ENCODE measurements around the gene MICAL1. TPM values are rescaled to one million over a fixed set of nuclear protein-coding genes. Genes with fewer than 3 reads are reported as not detected.

Gene MICAL1
- polyA plus RNA-seq, 6 donors from 2014 or later: 8.4 to 26.7 (median 16.1) TPM

DNA sequence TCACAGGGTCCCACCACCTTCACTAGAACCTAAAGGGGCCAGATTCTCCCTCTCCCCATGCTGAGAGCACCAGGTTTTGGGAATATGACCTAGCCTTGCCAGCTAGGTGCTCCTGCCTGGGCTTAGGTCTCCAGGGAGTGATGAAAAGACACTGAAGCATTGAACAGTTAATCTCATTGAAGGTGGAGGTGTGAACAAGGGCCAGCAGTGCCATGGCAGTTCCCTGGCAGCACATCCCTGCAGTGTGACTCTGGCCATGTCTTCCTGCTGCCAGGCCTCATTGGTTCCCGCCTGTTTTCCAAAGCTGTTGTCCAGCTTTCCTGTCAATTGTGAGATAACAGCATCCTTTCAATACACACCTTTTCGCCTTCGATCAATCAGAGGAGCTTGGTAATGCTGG lies 26.1 kb downstream of the MICAL1 start:
- H3K36me3 Mint-ChIP-seq: no peaks in the 10 kb centered on the region
- no peaks in the 10 kb centered on the region for H3K27me3 Mint-ChIP-seq
- H3K4me3 Mint-ChIP-seq: no peak overlapping the region
- ATAC-seq (ENCODE audit: low read depth in 2 of 2): no peak
- peaks cover 3 to 9% (median 4%) of the 10 kb centered on the region in 3 donors for H3K4me1 Mint-ChIP-seq
- H3K9me3 Mint-ChIP-seq: no peaks in the 10 kb centered on the region
- DNase-seq: no peak
- no peak overlapping the region for H3K27ac Mint-ChIP-seq

GRCh38 chr6:109428889-109429477 lies 26.6 kb downstream of the MICAL1 start:
- DNase-seq (no peak), ATAC-seq (ENCODE audit: low read depth in 2 of 2) (no peak)
- Mint-ChIP-seq H3K9me3 (no peaks in the 10 kb centered on the region), H3K27ac (no peak overlapping the region), H3K4me1 (peaks cover 4 to 11% (median 5%) of the 10 kb centered on the region in 3 donors), H3K4me3 (no peak overlapping the region), H3K36me3 (no peaks in the 10 kb centered on the region), H3K27me3 (no peaks in the 10 kb centered on the region)

GRCh38 chr6:109424946-109425345 lies 30.6 kb downstream of the MICAL1 start:
- no peak overlapping the region for H3K27ac Mint-ChIP-seq
- H3K36me3 Mint-ChIP-seq: no peaks in the 10 kb centered on the region
- H3K9me3 Mint-ChIP-seq: no peaks in the 10 kb centered on the region

DNA sequence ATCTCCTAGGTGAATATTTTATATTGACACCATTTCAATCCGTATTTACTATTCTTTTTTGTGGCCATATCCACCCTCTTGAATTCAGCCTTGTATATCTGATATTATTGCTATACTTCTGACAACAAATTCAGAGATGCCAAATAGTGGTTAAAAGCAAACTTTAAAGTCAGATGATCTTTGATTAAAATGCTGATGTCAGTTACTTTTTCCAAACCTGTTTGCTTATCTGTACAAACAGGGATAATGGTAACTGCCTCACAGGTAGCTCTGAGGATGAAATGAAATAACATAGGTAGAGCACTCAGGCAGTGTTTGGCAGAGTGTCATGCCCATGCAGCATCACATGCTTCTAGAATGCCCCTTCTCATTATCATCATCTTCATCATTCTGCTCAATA lies 34.4 kb downstream of the MICAL1 start:
- Mint-ChIP-seq H3K36me3 (no peaks in the 10 kb centered on the region), H3K27ac (no peak overlapping the region), H3K4me3 (no peak overlapping the region), H3K27me3 (no peaks in the 10 kb centered on the region), H3K9me3 (no peaks in the 10 kb centered on the region), H3K4me1 (peaks cover 14 to 22% (median 14%) of the 10 kb centered on the region in 3 donors)
- DNase-seq (no peak), ATAC-seq (ENCODE audit: low read depth in 2 of 2) (no peak)

More at GRCh38 chr6:109424946-109425345, 30.6 kb downstream of the MICAL1 start:
- no peak for DNase-seq
- H3K4me1 Mint-ChIP-seq: peaks cover 14 to 22% (median 14%) of the 10 kb centered on the region in 3 donors
- ATAC-seq (ENCODE audit: low read depth in 2 of 2): no peak
- H3K27me3 Mint-ChIP-seq: no peaks in the 10 kb centered on the region
- no peak overlapping the region for H3K4me3 Mint-ChIP-seq

DNA sequence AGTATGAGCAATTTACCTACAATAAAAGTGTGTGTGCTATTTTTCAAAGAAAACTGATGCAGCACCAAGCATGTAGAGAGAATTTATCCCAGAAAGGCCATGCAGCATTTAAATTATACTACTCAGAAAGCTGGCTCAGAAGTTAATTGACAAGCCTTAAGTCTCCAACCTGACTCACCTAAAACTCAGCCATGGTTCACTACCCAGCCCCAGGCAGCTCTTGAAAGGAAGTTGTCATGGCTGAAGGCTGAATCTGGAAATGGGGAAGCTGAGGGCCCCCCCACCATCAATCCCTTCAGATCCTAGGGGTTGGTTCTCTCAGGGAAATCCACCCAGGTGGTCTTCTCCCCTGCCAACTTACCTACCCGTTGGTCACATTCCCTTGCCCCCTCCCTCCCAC lies 34.8 kb downstream of the MICAL1 start:
- no peak overlapping the region for H3K4me3 Mint-ChIP-seq
- peak overlapping the region in 1 of 6 donors; percentile 33 for H3K27ac Mint-ChIP-seq
- H3K9me3 Mint-ChIP-seq: no peaks in the 10 kb centered on the region
- no peaks in the 10 kb centered on the region for H3K27me3 Mint-ChIP-seq
- H3K36me3 Mint-ChIP-seq: no peaks in the 10 kb centered on the region
- peak; percentile 42 to 71 for ATAC-seq (ENCODE audit: low read depth in 2 of 2)
- H3K4me1 Mint-ChIP-seq: peaks cover 14 to 22% (median 14%) of the 10 kb centered on the region in 3 donors
- DNase-seq: no peak

DNA sequence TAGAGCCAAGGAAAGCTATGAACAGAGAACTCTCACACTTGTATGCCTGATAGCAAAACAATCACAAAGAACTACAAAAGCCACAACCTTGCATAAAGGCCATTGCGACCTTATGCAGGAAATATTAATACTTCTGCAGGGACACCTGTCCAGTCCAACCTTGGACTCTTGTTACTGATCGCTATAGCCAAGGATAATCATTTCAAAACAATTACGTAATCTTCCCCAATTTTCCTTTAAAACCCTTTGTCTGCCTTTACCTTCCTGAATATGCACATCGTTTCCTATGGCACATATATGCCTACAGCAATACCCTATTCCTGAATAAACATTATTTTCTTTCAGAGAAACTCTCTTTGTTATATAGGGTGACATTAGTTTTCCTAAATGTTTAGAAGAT lies 37.9 kb downstream of the MICAL1 start:
- Mint-ChIP-seq H3K27ac (no peak overlapping the region), H3K27me3 (no peaks in the 10 kb centered on the region), H3K4me1 (peaks cover 8 to 12% (median 10%) of the 10 kb centered on the region in 3 donors), H3K36me3 (peaks cover 0 to 3% of the 10 kb centered on the region in 2 donors), H3K9me3 (peaks cover 0 to 3% (median 0%) of the 10 kb centered on the region in 7 donors), H3K4me3 (no peak overlapping the region)
- ATAC-seq (ENCODE audit: low read depth in 2 of 2) (no peak), DNase-seq (no peak)

- DNase-seq (no peak), ATAC-seq (ENCODE audit: low read depth in 2 of 2) (no peak)
- H3K4me1 Mint-ChIP-seq: no peaks in the 10 kb centered on the region
- no peaks in the 10 kb centered on the region for H3K27me3 Mint-ChIP-seq
- H3K27ac Mint-ChIP-seq: no peak overlapping the region
- peaks cover 0 to 13% of the 10 kb centered on the region in 2 donors for H3K36me3 Mint-ChIP-seq
- H3K9me3 Mint-ChIP-seq: peaks cover 0 to 5% (median 2%) of the 10 kb centered on the region in 7 donors
- no peak overlapping the region for H3K4me3 Mint-ChIP-seq
Measured at GRCh38 chr6:109411034-109411433, 44.5 kb downstream of the MICAL1 start.

GRCh38 chr6:109406196-109406595 lies 49.4 kb downstream of the MICAL1 start:
- ATAC-seq (ENCODE audit: low read depth in 2 of 2) (no peak), DNase-seq (no peak)
- Mint-ChIP-seq H3K36me3 (peaks cover 0 to 10% of the 10 kb centered on the region in 2 donors), H3K4me1 (no peaks in the 10 kb centered on the region), H3K4me3 (no peak overlapping the region), H3K27me3 (no peaks in the 10 kb centered on the region), H3K9me3 (peaks cover 0 to 5% (median 1%) of the 10 kb centered on the region in 7 donors), H3K27ac (no peak overlapping the region)

GRCh38 chr6:109397020-109397419 lies 58.6 kb downstream of the MICAL1 start:
- H3K4me3 Mint-ChIP-seq: no peak overlapping the region
- H3K36me3 Mint-ChIP-seq: no peaks in the 10 kb centered on the region
- no peak overlapping the region for H3K27ac Mint-ChIP-seq
- no peaks in the 10 kb centered on the region for H3K9me3 Mint-ChIP-seq
- H3K4me1 Mint-ChIP-seq: peaks cover 0 to 6% (median 0%) of the 10 kb centered on the region in 3 donors
- DNase-seq (no peak), ATAC-seq (ENCODE audit: low read depth in 2 of 2) (no peak)
- no peaks in the 10 kb centered on the region for H3K27me3 Mint-ChIP-seq

DNA sequence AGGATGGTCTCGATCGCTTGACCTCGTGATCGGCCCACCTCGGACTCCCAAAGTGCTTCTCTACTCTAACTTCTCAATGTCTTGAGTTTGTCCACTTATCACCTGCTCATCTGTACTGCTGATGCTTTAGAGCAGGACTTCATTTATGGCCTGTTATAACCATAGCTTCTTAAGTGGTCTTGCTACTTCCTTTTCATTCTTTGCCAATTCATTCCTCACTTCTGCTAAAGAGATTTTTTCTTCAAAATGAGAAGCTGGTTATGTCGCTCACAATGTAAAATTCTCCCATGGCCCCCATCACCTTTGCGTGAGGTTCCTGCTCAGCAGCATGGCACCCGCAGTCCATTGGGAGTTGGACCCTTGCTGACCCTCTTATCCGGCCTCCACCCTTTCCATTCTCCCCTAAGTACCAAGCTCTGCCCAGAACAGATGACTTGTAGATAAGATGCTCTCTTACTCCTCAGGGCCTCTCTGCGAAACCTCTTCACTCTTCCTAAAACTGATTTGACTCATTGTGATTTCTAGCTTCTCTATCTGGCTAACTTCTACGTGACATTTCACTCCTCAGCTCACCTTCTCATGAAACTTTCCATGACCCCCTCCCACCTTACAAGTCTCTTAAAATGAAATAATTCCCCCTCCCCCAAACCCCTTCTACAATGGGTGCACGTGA lies 59.4 kb downstream of the MICAL1 start:
- Mint-ChIP-seq H3K4me1 (peaks cover 0 to 6% (median 3%) of the 10 kb centered on the region in 3 donors), H3K9me3 (no peaks in the 10 kb centered on the region), H3K4me3 (no peak overlapping the region), H3K27ac (peak overlapping the region in 2 of 6 donors; percentile 13 to 27), H3K36me3 (no peaks in the 10 kb centered on the region), H3K27me3 (no peaks in the 10 kb centered on the region)
- ATAC-seq (ENCODE audit: low read depth in 2 of 2) (no peak), DNase-seq (no peak)

Other genes with a start within 250 kb of the MICAL1 start
- 100 to 1,000 TPM; 215 to 341 (median 245) TPM for gene CD164, start 73.3 kb downstream of the MICAL1 start, polyA plus RNA-seq (ENCODE audit: low read depth in 6 of 6)
- gene PPIL6, start 15.1 kb downstream of the MICAL1 start, polyA plus RNA-seq (ENCODE audit: low read depth in 6 of 6): 1 to 10 TPM; 1.1 to 3.9 (median 2.4) TPM
- gene SMPD2, start 15.0 kb downstream of the MICAL1 start, polyA plus RNA-seq (ENCODE audit: low read depth in 6 of 6): 10 to 100 TPM; 24.1 to 45.5 (median 33.5) TPM
- 10 to 100 TPM; 12.0 to 18.5 (median 16.3) TPM for gene ZBTB24, start 27.4 kb upstream of the MICAL1 start, polyA plus RNA-seq (ENCODE audit: low read depth in 6 of 6)
- gene AK9, start 235.4 kb upstream of the MICAL1 start, polyA plus RNA-seq (ENCODE audit: low read depth in 6 of 6): 10 to 100 TPM in 5 of 6 donors, 1 to 10 TPM in 1; 6.8 to 23.5 (median 15.9) TPM
- 100 to 1,000 TPM in 1 of 6 donors, 10 to 100 TPM in 5; 59.0 to 124 (median 72.6) TPM for gene FIG4, start 235.5 kb upstream of the MICAL1 start, polyA plus RNA-seq (ENCODE audit: low read depth in 6 of 6)

Measured in naive B cell (primary cell).